IPS-NIHi7 (cell line): ENCODE measurements around the gene KIRREL1.
A peak's percentile ranks its signal among the peaks of the same experiment; 100 is the strongest.

Experiments
- DNase-seq: peaks from one replicate; pipeline ENCODE4 v3.0.0; 2012; ENCODE audit warnings: mixed read lengths; ENCODE audit errors: extremely low spot score

The KIRREL1 gene

DNA sequence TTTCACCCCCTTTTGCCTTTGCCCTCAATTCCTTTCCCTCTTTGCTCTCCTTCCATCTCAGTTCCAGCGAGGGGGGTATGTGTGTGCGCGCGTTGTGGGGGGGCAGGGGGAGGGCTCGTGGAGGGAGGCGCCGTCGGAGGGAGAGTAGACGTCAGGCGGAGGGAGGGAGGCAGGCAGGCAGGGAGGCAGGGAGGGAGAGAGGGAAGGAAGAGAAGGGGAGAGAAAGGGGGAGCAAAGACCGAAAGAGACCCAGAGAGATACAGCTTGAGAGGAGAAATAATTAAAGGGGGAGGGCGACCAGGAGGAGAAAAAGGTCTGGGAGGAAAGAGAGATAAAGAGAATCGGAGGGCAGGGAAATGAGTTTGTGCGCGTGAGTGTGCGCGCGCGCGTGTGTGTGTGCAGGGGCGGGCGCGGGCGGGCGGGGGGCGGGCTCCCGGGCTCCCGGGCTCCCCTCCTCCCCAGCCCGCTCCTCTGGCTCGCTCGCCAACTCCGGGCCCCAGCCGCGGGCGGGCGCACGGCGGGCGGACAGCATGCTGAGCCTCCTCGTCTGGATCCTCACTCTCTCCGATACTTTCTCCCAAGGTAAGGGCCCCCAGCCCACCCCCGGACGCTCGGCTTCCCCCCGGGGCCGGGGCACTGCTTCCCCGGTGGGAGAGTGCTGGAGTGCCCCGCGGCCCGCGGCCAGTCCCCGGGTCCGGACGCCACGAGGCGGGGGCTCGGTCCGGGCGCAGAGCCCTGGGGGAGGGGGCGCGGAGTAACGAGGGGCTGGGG is at the start of gene KIRREL1:
TSS of gene KIRREL1 (plus strand) at position 499 of the 771 bp plus-strand sequence. CDS start at position 531, 32 bp downstream.
- DNase-seq = peak; percentile 68

DNA sequence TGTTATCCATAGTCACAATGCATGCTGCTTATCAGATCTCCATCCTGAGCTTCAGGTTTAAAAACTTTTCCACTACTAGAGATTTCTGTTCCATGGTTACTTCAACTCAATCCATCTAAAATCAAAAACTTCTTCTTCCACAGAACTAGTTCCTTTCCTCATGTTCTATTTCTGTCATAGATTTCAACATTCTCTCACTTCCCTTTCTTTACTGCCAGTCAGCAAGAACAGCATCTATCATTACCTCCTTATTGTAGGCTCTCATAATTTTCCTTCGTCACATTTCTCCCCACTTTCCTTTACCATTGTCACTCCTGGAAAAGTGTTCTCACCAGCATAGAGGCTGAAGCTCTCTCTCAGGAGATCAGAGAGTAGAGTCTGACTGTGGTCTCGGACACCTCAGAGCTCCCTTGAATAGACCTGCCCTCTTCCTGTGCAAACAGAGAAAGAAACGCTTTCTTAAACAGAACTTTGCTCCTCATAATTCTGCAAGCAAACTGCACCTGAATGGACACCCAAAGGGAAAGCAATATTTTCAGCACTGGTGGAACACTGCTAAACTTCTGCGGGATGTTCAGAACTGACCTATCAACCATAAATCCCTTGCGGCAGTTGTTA is 48.7 kb upstream of the KIRREL1 start:
- DNase-seq = no peak

DNA sequence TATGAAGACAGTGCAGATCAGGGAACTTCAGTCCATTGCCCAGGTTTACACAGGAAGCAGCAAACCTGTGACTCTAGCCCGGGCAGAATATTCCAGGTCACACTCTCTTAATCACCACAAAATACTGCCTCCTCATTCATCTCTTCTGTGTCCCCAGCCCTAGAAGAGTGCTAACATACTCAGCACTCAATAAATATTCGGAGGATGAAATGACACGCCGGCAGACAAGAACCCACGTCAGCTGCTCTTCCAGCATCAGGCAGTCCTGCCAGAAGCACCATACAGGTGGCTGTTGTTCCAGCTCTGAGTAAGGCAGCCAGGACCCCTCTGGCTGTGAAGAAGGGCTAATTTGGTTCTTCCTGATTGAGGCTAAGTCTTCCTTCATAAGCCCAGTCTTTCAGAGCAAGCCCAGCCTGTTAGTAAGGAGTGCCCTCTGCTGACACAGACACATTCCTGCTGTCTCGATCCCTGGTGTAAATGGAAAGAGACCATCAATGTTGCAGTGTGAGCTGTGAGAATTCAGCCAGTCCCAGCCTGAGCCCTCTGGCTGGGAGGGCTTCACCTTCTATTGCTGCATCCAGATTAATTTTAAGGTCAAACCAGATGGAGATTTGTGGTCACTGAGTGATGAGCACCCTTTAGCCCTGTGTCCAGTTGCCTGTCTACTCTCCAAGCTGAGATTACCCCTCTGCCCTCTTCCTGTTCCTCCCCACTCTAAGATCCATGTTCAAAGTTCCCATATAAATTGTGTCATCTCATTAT is 45.0 kb upstream of the KIRREL1 start:
- peak; percentile 78 for DNase-seq

DNA sequence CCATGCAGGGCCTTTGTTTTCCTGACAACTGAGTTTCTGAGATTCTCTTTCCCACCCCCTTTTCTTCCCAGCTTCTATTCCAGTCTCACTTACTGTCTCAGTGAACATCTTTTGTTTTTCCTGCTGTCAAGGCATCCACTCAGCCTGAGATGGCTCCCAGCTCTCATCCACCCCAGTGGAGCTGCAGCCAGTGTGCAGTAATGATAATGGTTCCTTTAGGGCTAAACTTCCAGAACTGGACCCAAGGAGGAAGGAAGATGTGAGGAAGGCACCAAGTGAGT is 44.4 kb upstream of the KIRREL1 start:
- no peak for DNase-seq

DNA sequence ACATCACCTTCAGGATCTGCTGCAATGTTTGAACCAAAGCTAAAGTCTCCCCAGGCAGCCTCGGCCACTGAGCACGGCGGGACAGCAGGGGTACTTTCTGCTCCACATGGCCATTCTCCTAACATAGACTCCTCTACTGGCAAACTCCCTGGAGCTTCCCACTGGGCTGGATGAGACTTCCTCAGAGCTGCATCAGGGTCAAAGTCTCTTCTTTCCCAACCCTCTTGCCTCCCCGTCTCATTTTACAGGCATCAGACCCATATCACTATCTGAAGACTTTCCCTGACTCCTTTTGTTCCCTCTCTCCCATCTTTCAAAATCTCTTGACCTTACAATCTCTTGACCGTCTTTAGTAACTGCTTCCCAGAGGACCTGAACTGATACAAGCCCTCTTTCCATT is 42.2 kb upstream of the KIRREL1 start:
- no peak for DNase-seq

DNA sequence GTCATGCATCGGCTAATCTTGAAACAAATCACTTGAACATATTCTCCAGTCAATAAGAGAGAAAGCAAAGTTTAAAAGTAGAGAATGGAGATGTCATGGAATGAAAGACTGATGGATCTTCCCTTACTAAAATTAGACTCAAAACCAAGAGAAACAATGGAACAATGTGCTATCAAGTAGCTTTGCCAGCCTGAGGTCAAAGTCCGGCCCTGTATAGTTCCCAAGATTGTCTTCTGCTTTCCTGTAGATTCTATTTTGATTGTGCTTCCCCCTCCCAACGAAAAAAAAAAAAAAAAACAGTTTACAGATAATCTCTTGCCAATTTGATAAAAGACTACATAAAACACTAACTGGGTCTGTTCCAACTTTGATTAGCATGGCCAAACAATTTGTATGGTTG is 40.8 kb upstream of the KIRREL1 start:
- DNase-seq = no peak

DNA sequence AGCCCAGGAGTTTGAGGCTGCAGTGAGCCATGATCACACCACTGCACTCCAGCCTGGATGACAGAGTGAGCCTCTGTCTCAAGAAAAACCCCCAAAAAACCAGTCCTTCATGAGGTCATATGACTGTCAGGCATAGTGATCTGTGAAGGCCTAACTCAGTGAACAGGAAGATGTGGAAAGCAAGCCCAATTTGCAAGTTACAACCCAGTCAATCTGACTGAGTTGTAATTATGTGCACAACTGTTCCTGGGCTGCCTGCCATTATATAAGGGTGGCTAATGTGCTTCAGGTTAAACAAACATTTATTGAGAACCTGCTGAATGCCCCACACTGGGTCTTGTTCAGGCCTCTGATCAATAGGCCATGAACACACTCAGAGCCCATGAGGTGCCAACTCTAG is 38.2 kb upstream of the KIRREL1 start:
- no peak for DNase-seq

DNA sequence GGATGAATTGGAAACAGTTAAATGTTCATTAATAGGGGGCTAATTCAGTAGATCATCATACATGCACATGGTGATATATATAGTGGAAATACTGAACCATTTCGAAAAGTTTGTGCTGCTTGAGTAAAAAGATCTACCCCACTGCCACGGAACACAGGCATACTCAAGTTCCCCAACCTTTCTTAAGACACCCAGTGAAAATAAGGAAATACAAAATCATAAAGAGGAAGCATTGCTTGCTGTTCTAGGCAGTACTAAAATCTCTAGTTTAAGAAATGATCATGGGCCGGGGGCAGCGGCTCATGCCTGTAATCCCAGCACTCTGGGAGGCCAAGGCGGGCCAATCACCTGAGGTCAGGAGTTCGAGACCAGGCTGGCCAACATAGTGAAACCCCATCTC is 37.6 kb upstream of the KIRREL1 start:
- DNase-seq = no peak

DNA sequence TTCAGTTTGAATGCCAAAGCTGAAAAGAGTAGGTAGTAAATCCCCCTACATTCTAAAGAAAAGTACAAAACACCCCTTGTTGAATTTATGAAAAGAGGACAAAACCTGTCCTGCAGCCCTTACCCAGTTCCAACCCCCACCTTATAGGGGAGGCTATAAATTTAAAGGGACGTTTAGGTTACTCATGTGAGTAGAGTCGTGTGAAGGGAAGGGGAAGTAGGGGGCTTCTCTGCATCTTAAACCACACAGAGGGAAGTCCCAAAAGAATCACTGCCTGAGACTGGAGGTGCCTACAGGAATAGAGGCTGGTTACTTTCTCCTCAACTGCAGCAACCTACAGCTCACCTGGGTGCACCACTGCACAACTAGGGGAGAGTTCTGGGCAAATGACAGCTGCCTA is 36.7 kb upstream of the KIRREL1 start:
- DNase-seq = no peak

DNA sequence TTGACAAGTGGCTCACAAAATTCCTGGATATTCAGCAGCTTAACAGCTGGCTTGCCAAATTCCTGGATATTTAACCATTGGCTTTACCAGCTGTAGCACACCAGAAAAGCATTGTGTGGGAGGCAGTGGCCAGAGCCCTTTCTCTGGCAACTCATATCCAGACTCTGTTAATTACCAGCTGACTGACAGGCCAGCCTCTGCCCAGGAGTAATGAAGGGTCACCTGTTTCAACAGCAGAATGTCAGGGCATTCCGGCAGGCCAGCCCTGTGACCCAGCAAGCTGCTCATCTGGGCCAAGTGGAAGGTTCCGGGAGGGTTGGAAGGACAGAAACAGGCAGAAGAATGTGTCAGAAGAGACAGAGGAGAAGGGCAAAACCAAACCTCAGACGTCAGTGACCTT is 35.2 kb upstream of the KIRREL1 start:
- no peak for DNase-seq

DNA sequence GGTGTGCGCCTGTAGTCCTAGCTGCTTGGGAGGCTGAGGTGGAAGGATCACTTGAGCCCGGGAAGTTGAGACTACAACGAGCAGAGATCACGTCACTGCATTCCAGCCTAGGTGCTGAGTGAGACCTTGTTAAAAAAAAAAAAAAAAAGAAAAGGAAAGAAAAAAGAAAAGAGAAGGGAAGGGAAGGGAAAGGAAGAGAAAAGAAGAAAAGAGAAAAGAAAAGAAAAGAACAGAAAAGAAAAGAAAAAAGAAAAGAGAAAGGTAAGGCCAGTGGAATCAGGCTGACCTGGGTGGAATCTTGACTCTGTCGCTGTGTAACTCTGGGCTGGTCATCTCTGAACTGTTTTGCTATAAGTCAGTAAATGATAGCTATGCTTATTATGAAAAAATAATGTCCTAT is 33.7 kb upstream of the KIRREL1 start:
- no peak for DNase-seq

DNA sequence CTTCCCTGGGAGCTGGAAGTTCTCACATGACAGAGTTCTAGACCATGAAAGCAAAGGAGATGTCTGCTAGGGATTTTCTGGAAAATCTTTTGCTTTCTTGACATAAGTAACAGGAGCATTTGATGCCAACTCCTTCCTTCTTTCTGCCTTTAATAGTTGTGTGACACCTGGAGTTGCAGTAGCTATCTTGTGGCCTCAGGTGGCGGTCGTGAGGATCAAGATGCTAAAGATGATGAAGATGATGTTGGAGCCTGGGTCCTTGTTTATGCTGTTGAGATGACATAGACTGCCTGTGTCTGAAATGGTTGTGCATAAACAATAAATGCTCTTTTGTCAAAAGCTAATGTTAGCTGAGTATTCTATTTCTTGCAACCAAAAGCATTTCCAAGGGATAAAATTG is 32.7 kb upstream of the KIRREL1 start:
- DNase-seq = no peak

DNA sequence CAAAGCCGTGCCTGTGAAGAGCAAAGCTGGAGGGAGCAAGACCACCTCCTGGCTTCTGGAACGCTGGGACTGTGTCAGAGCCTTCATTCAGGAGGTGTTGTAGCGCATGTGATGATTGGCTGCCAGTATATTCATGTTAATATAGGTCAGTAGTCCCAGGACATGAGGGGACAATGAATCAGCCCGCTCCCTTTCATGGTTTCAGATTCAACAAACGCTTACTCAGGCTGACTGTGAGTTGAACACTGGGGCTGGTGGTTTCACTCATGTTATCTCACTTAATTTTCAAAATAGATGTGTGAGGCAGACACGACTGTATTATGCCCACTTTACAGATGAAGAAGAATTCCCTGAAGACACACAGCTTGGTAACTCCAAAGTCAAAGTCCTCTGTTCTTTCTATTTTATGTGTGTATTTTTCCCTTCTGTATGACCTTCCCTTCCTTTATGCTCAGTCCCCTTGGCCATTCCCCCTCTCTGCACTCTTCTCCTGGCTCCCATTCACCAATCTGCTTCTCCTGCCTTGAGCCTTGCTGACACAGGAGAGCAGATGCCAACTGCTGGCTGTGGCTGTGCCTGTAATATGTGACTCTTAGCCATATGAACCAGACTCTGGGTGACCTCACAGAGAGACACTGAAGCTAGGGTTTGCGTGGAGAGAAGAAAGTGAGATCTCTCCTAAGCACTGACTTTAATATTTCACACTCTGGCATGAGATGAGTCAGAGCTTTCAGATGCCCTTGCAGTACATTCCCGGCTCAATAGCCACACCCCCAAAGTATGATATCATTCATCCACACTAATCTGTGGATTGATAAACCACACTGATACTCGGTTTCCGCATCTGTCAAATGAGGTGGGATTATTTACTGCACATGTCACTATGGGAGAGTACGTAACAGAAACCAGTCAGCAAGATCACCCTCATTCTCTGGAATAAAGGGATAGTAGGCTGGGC is 31.4 kb upstream of the KIRREL1 start:
- no peak for DNase-seq

DNA sequence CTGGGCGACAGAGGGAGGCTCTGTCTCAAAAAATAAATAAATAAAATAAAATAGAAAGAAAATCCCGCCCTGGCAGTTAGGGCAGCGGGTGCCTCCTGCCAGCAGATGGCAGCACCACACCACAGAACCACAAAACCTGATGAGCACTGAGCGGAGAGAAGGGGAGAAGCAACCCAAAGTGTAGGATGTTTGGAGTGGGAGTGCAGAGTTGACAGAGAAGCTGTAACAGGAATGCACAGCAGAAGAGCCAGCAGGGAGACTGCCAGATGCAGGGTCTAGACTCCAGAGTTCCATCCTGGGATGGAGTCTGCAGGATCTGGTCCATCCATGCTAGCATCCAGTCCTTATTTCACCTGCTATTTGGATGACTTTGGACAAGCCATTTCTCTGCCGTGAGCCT is 29.7 kb upstream of the KIRREL1 start:
- peak; percentile 86 for DNase-seq

DNA sequence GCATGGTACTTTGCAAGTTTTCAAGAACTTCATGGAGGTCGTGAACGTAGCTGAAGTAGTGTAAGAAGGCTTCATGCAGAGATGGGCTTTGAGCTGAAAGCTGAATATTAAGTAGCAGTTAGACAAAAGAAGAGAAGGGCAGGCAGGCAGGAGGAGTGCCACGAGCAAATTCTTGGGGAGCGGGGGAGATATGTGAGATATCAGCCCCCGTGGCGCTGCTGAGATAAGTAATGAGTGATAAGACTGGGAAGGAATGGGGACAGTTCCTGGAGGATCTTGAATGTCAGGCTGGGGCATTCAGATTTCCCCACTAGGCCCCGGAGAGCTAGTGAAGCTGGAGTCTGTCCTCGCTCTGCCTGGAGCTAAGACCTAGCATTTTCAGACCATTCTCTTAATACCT is 27.9 kb upstream of the KIRREL1 start:
- no peak for DNase-seq

DNA sequence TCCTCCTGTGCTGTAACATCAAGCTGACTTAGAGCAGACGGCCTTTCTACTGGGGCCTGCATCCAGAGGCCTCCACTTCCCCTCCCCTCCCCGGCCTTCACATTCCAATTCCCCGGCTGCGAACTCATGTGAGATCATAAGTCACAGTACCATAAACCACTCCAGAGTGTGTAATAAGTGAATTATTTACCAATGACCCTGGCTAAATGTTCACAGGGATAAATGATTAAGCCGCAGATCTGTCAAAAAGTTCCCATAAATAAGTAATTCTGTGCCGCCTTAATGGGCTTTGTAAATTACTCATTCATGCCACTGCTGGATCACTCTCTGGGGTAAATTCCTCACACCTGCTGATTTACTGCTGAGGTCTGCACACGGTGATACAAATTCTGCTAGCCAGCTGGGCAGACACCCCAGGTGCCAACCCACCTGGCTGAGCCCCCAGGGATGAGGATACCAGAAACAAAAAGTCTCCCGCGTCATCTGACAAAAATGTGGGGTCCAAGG is 27.4 kb upstream of the KIRREL1 start:
- DNase-seq = no peak

DNA sequence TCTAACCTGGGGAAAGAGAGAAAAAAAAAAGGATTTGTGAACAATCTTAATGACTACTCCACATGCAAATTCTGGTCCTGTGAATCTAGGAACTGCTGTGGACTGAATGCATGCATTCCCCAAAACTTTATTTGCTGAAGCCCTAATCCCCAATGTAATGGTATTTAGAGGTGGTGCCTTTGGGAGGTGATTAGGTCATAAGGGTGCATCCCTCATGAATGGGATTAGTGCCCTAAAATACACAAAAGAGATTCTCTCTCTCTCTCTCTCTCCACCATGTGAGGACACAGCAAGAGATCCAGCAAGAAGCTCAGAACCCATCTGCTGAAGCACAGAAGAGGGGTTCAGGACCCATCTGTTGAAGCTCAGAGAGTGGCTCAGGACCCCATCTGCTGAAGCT is 26.2 kb upstream of the KIRREL1 start:
- DNase-seq = no peak

DNA sequence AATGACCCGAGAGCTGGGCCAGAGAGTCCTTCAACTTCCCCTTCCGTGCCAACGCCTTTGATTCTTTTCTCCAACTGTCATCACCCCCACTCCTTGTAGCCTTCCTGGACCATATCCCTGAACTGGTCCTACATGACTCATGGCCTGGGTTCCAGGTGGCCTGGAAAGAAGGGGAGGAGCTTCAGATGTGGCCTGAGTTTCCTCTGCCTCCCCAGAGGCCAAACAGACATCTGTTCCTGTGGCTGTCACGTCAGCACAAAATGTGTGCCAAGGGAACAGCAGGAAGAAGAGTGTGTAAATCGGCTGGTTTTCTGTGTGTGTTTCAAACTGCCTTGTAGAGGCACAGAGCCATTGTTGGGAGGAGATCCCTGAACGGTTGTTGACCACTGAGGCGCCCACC is 24.9 kb upstream of the KIRREL1 start:
- no peak for DNase-seq

DNA sequence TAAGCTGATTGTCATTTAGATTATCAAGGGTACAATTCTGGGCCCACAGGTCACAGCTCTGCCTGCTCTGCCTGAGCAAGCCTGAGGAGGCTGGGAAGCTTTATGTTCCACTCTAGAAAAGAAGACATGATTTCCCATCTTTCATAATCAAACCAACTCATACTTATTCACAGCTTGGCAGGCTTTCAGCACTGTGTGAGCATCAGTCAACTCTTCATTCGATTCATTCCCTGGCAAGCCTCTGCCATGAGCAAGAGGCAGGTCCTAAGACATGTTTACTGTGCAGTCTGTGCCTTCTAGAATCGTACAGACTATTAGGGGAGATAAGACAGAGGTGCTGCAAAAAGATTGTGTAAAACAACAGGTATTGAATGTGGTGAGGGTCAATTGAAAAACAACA is 24.5 kb upstream of the KIRREL1 start:
- no peak for DNase-seq

DNA sequence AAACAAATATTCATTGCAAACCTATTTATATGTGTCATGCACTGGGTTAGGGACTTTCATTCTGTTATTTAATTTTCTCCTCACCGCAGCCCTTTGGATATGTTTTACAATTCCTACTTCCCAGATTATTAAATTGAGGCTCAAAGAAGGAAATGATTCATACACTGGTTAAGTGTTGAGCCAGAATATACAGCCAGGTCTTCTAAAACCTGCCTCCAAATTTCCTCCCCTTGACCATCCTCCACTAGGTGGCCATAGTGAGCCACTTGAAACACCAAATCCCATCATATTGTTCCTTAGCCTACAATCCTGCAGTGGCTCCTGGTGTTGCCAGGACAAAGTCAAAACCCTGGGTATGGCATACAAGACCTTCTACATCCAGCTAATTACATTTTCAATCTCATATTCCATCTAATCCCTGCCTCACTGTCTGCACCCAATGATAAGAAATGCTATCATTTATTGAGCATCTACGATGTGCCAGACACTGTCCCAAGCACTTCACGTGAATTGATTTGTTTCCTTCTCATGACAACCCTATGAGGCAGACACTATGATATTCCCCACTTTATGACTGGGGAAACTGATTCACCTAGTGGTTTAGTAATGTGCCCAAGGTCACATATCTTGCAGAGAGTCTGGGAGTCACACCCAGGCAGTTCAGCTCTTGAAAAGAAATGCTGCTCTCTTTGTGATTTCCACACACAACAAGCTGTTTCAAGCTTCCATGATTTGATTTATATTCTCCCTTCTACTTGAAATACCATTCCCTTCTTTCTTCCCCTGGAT is 23.6 kb upstream of the KIRREL1 start:
- peak; percentile 73 for DNase-seq

DNA sequence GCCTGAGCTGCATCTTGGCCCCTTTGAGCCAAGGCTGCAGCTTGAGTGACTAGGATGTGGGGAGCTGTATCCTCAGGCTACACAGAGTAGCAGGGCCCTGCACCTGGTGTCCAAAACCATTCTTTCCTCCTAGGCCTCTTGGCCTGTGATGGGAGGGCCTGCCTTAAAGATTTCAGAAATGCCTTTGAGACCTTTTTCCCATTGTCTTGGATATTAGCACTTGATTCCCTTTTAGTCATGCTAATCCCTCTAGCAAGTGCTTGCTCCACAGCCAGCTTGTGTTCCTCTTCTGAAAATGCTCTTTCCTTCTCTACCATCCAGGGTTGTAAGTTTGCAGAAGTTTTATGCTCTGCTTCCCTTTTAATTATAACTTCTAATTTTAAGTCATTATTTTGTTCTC is 21.7 kb upstream of the KIRREL1 start:
- no peak for DNase-seq
